Motor neuron (in vitro differentiated cells): ENCODE data around the gene TMEM207. TPM values are rescaled to one million over a fixed set of nuclear protein-coding genes. Genes with fewer than 3 reads are reported as not detected.
A peak's percentile ranks its signal among the peaks of the same experiment; 100 is the strongest.
"Not testable (repeated sequence)": the region's sequence is repeated elsewhere in the genome, so short reads cannot be mapped to it uniquely, and the experiment has no call there.

Experiments used
- ATAC-seq, 8 experiments: fragments of 200-7000 bp; cut with Tn5 transposase; replicated peaks in 6 of 8; 2 replicates each; pipeline ENCODE4 v1.8.0; 2021; ENCODE audit warnings: mild to moderate bottlenecking in 8 of 8, moderate library complexity in 8 of 8
- H3K27ac ChIP-seq, 2 donors: fragments of 250-450 bp; sonication (Bioruptor Pico); 2 replicates each; pipeline ENCODE4 v1.9.0; 2021; ENCODE audit warnings: antibody characterized with exemption in 2 of 2, mild to moderate bottlenecking in 2 of 2, moderate library complexity in 1 of 2
- H3K4me1 ChIP-seq, 2 donors: fragments of 250-450 bp; sonication (Bioruptor Pico); replicated peaks in 1 of 2; 2 replicates each; pipeline ENCODE4 v1.6.1; 2021; ENCODE audit warnings: antibody characterized with exemption in 2 of 2, mild to moderate bottlenecking in 2 of 2, moderate library complexity in 1 of 2
- H3K4me3 ChIP-seq, 5 donors: fragments of 250-450 bp; sonication (Bioruptor Pico); 2 replicates each; pipeline ENCODE4 v1.9.0; 2021; ENCODE audit warnings: antibody characterized with exemption in 5 of 5, mild to moderate bottlenecking in 5 of 5, moderate library complexity in 4 of 5
- WGBS, 10 experiments: fragments of 450-650 bp; shearing (Covaris generic); methylation state at CpG; one replicate each; pipeline ENCODE4 v1.0.0; 2022; 5-methylcytosine and 5-hydroxymethylcytosine counted together
- in situ Hi-C, 9 experiments: fragments of 400-800 bp; cut with MboI; loops; one replicate each; pipeline ENCODE4 v1.15.0; 2021; ENCODE audit warnings: low sequenced_read_pairs in 9 of 9, low pct_unique_long_range_greater_than_20kb in 2 of 9; ENCODE audit not compliant: unreplicated experiment in 9 of 9
- total RNA-seq, 8 experiments: library from RNA; unstranded; fragments of 300-600 nt; gene quantifications; 2 replicates each; pipeline versions ENCODE4 v1.2.3 to v1.2.4, GENCODE V29; 2022

TMEM207 gene
- total RNA-seq, 8 experiments from 2014 or later: 0.13 to 0.43 (median 0.14) TPM; not detected in 5

DNA sequence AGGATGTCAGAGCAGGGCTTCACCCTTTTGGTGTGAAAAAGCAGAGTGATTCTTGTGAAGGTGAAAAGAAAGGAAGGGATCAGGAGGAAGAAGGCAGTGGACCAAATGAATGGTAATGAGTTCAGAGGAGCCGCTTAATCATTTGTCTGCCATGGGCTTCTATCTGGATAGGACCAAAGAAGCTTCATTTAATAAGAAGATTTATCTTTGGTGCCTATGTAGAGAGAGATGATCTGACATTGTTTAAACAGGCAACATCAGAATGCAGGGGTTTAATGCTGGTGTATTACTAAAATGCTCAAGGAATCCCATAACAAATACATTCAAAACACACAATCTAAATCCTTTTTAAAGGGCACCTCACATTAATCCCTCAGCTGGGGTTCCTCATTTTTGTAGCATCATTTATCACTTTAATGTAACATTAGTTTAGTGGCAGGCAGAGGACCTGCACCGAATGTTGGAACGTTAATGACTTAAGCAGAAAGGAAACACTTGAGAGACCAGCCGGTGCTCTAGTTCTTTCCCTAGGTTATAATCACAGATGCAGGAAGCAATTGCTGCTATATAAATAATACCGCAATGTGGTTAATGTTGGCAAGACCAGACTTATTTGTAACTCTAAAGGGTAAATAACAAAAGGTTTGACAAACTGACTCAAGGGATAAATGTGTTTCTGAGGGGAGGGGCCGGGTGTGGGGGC, 36.3 kb upstream of the TMEM207 start:
- Histone ChIP-seq H3K4me3 (no peak overlapping the region), H3K4me1 (peaks cover 8 to 31% of the 10 kb centered on the region in 2 donors), H3K27ac (no peak overlapping the region)
- WGBS, 10 experiments: 17 to 100% (median 19%) methylated on average over 1 to 5 of the region's 6 CpGs; no CpG with 5 or more reads in 1 of the 10 experiments
- ATAC-seq: peak in 5 of 8 experiments; percentile 64 to 84 (median 74)
- in situ Hi-C loops: no loop called here

- peaks cover 8 to 18% of the 10 kb centered on the region in 2 donors for H3K4me1 ChIP-seq
- in situ Hi-C loops: no loop called here
- ATAC-seq: no peak
- 82 to 100% (median 94%) methylated on average over 1 to 2 of the region's 2 CpGs; no CpG with 5 or more reads in 2 of the 10 experiments for WGBS, 10 experiments
- no peak overlapping the region for H3K4me3 ChIP-seq
- no peak overlapping the region for H3K27ac ChIP-seq
Measured at GRCh38 chr3:190481779-190482178, 32.1 kb upstream of the TMEM207 start.

DNA sequence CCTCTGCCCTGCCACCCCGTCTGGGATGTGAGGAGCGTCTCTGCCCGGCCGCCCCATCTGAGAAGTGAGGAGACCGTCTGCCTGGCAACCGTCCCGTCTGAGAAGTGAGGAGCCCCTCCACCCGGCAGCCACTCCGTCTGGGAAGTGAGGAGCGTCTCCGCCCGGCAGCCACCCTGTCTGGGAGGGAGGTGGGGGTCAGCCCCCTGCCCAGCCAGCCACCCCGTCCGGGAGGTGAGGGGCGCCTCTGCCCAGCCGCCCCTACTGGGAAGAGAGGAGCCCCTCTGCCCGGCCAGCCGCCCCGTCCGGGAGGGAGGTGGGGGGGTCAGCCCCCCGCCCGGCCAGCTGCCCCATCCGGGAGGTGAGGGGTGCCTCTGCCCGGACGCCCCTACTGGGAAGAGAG, 23.6 kb upstream of the TMEM207 start:
- H3K4me3 ChIP-seq, ATAC-seq, H3K27ac ChIP-seq, in situ Hi-C loops, H3K4me1 ChIP-seq: not testable (repeated sequence)
- WGBS, 10 experiments: no CpG with 5 or more reads among the region's 25 CpGs

DNA sequence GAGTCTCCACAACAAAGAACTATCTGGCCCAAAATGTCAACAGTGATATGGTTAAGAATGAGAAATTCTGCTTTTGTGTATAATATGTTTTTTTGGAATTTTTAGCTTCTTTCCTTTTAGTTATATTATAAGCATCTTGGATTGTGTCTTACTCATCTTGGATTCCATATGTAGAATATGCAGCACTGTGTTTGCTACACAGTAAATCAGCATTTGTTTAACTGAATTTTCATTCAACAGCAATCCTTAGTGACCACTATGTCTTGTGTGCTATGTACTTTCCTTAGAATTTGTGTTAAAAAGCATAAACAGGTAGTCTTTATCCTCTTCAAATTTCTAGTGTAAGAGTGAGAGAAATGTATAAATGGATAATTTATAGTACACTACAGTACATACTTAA, 18.2 kb upstream of the TMEM207 start:
- peak in 2 of 8 experiments; percentile 72 to 74 for ATAC-seq
- H3K4me3 ChIP-seq: no peak overlapping the region
- H3K4me1 ChIP-seq: no peaks in the 10 kb centered on the region
- in situ Hi-C loops: no loop called here
- no peak overlapping the region for H3K27ac ChIP-seq

DNA sequence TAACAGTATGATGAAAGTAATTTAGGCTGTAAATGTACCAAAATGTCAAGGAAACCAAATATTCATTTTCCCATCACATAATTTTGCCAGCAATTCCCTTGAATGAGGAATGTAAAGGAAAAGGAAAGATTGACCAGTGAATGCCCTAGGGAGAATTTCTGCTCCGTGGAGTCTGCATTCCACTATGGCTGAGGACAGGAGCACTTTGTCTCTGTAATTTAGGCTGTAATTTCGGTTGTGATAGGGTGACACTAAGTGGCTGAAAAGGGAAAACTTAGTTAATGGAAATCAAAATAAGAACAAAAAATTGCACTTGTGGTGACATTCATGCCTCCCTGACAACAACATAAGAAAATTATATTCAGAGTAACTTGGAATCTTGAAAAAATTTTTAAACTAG, 8.3 kb upstream of the TMEM207 start:
- H3K4me3 ChIP-seq: no peak overlapping the region
- WGBS, 10 experiments: 0 to 86% (median 42%) methylated on average over 1 to 2 of the region's 2 CpGs; no CpG with 5 or more reads in 1 of the 10 experiments
- in situ Hi-C loops: no loop called here
- H3K4me1 ChIP-seq: no peaks in the 10 kb centered on the region
- no peak overlapping the region for H3K27ac ChIP-seq
- ATAC-seq: no peak

GRCh38 chr3:190456770-190457169, 7.1 kb upstream of the TMEM207 start:
- in situ Hi-C loops: no loop called here
- Histone ChIP-seq H3K4me1 (no peaks in the 10 kb centered on the region), H3K4me3 (no peak overlapping the region), H3K27ac (no peak overlapping the region)
- ATAC-seq: peak in 1 of 8 experiments; percentile 27
- 40 to 100% (median 82%) methylated on average over 1 of the region's 1 CpG; no CpG with 5 or more reads in 2 of the 10 experiments for WGBS, 10 experiments

DNA sequence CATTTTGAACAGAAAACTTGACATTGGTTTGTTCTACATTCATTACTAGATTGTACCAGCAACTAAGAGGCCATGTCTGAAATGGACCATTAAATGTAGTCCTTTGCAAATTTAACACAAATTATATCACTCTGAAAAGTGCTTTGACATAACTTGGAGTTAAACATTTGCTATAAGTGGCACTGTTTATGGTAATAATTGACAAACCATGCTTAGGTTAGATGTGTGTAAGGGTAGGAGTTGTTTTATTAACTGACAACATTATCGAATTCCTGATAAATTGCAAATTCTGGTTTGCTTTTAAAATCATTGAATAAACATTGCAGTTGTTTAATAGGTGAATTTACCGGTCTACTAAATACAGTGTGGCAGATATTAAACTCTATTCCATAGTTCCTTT, 6.1 kb upstream of the TMEM207 start:
- no peak overlapping the region for H3K27ac ChIP-seq
- ATAC-seq: no peak
- H3K4me1 ChIP-seq: no peaks in the 10 kb centered on the region
- WGBS, 10 experiments: 63 to 100% (median 96%) methylated on average over 1 to 2 of the region's 2 CpGs; no CpG with 5 or more reads in 1 of the 10 experiments
- in situ Hi-C loops: no loop called here
- H3K4me3 ChIP-seq: no peak overlapping the region

- H3K4me3 ChIP-seq: no peak overlapping the region
- peaks cover 0 to 2% of the 10 kb centered on the region in 2 donors for H3K4me1 ChIP-seq
- H3K27ac ChIP-seq: no peak overlapping the region
- no peak for ATAC-seq
- 20 to 100% (median 67%) methylated on average over 1 to 2 of the region's 2 CpGs; no CpG with 5 or more reads in 2 of the 10 experiments for WGBS, 10 experiments
- in situ Hi-C loops: loop anchor here in 2 of 9 experiments (25.0 kb wide), 2 partner anchors 236 to 486 kb away; no protein-coding TSS in a partner anchor
Measured at GRCh38 chr3:190448256-190448655, 1.4 kb downstream of the TMEM207 start.

GRCh38 chr3:190446573-190447279, 3.0 kb downstream of the TMEM207 start:
- peaks cover 0 to 2% of the 10 kb centered on the region in 2 donors for H3K4me1 ChIP-seq
- in situ Hi-C loops: loop anchor here in 2 of 9 experiments (25.0 kb wide), 2 partner anchors 234 to 484 kb away; no protein-coding TSS in a partner anchor
- no peak overlapping the region for H3K4me3 ChIP-seq
- no peak overlapping the region for H3K27ac ChIP-seq
- ATAC-seq: no peak
- 58 to 100% (median 84%) methylated on average over 2 to 6 of the region's 6 CpGs for WGBS, 10 experiments

DNA sequence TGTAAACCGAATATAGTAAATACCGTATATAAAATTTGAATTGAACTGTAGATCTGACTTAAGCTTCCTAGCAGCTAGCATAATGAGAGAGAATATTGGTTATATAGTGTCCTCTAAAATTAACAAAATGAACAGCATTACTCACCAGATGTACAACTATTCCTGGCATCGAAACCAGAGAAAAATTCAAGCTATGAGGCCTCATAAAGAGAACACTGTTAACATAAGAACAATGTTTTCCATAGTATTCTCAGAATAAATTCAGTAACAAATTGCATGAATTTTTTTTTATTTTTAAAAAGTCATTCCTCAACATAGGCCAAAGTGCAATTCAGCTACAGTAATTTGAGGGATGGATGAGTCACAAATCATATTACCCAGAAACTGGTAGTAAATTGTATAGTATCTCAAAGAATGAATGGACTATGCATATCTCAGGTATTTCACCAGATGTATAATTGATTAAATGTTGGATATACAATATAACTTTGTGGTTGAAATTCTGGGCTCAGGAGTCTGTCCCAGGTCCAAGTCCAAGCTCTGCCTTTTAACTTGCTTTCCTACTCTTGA, 5.0 kb downstream of the TMEM207 start:
- no peak overlapping the region for H3K27ac ChIP-seq
- 66 to 100% (median 93%) methylated on average over 2 to 3 of the region's 3 CpGs for WGBS, 10 experiments
- ATAC-seq: no peak
- in situ Hi-C loops: loop anchor here in 2 of 9 experiments (25.0 kb wide), 2 partner anchors 232 to 482 kb away; no protein-coding TSS in a partner anchor
- H3K4me1 ChIP-seq: peaks cover 0 to 2% of the 10 kb centered on the region in 2 donors
- H3K4me3 ChIP-seq: no peak overlapping the region

- H3K4me1 ChIP-seq: peaks cover 0 to 2% of the 10 kb centered on the region in 2 donors
- no peak for ATAC-seq
- WGBS, 10 experiments: 70 to 100% (median 93%) methylated on average over 2 to 6 of the region's 6 CpGs
- H3K4me3 ChIP-seq: no peak overlapping the region
- no peak overlapping the region for H3K27ac ChIP-seq
- in situ Hi-C loops: loop anchor here in 2 of 9 experiments (25.0 kb wide), 2 partner anchors 232 to 482 kb away; no protein-coding TSS in a partner anchor
Measured at GRCh38 chr3:190444006-190444405, 5.7 kb downstream of the TMEM207 start.

DNA sequence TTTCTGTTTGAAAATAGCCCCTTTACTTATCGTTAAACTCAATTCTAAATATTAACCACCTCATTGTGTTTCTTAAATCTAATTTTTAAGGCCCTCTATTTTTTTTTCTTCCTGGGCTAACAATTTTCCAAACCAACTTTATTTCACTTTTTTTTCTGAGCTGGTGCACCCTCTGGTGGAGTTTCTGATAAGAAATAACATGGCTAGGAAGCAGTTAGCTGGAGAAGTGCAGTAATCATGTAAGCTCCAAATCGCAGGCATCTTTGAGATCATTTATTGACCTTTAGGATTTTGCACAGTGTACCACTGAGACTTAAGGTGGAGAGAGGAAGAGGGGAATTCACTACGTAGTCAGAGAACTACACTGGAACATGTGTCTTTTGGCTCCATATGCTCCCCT, 6.4 kb downstream of the TMEM207 start:
- 44 to 95% (median 76%) methylated on average over 1 to 3 of the region's 3 CpGs for WGBS, 10 experiments
- Histone ChIP-seq H3K4me1 (peaks cover 0 to 2% of the 10 kb centered on the region in 2 donors), H3K4me3 (no peak overlapping the region), H3K27ac (no peak overlapping the region)
- ATAC-seq: no peak
- in situ Hi-C loops: loop anchor here in 2 of 9 experiments (25.0 kb wide), 2 partner anchors 231 to 481 kb away; no protein-coding TSS in a partner anchor

- in situ Hi-C loops: loop anchor here in 2 of 9 experiments (25.0 kb wide), 2 partner anchors 230 to 480 kb away; no protein-coding TSS in a partner anchor
- WGBS, 10 experiments: 36 to 100% (median 100%) methylated on average over 1 of the region's 1 CpG; no CpG with 5 or more reads in 3 of the 10 experiments
- H3K4me3 ChIP-seq: no peak overlapping the region
- ATAC-seq: no peak
- no peak overlapping the region for H3K27ac ChIP-seq
- H3K4me1 ChIP-seq: no peaks in the 10 kb centered on the region
Measured at GRCh38 chr3:190442240-190442639, 7.5 kb downstream of the TMEM207 start.
